NCI-H2081 treated with DMSO at 0.1 percent for 48 hours (cell line): ENCODE results near the gene TMEM50B.
"Not testable (repeated sequence)": the region's sequence is repeated elsewhere in the genome, so short reads cannot be mapped to it uniquely, and the experiment has no call there.

Experiments
- DNase-seq: peaks from one replicate; lab custom pipeline; 2025; lab: John Stamatoyannopoulos, UW

The TMEM50B gene

DNA sequence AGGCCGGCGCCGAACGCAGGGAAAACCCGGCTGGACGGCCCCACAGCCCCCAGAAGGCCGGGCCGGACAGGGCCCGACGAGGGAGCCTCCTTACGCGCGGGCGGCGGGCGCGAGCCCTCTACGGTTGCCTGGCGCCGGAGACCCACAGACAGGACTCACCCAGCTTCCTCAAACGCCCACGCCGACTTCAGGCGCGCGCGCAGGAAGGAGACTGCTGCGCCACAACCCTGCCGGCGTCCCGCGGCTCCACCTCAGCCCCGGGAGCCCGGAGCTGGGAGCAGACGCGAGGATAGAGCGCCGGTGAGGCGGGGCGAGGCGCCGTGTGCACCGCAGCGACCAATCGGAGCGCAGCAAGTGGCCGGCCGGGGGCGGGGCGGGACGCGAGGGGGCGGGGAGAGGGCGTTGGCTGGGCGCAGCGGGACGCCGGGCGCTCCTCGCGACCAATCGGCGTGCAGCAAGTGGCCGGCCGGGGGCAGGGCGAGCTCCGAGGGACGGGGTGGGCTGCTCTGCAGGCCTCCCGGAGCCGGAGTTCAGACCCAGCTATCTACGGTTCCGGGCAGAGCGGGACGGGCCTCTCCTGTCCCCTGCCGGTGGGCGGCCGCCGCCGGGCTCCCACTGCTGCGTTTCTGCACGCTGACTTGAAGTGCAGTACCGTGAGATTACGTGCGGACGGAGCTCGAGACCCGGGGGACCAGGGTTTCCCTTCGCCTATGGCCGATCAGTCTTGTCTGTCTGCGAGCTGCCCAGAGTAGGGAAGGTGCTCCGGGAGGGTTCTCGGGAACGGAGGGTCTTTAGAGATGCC, at the start of gene TMEM50B:
TSS of gene TMEM50B (minus strand) at position 296 of the 802 bp plus-strand sequence. CDS start 11,089 bp downstream, outside the sequence.
- DNase-seq: peak; percentile 69

DNA sequence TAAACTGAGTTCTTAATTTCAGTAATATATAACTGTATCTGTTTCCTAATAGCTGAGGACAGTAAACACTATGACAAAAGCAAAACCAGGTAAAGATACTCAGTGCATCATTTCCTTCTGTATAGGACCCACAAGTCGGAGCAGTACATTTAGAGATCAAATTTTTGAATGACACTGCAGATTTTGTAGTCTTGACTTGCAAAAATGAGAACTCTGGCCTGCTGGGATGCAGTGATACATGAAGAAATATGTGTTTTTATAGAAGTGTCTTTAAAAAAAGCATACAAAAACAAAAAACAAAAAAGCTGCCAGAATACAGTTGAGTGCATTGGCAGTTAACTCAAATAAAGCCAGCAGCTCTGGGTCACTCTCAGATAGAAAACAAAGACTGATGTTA, 43.2 kb upstream of the TMEM50B start:
- no peak for DNase-seq

DNA sequence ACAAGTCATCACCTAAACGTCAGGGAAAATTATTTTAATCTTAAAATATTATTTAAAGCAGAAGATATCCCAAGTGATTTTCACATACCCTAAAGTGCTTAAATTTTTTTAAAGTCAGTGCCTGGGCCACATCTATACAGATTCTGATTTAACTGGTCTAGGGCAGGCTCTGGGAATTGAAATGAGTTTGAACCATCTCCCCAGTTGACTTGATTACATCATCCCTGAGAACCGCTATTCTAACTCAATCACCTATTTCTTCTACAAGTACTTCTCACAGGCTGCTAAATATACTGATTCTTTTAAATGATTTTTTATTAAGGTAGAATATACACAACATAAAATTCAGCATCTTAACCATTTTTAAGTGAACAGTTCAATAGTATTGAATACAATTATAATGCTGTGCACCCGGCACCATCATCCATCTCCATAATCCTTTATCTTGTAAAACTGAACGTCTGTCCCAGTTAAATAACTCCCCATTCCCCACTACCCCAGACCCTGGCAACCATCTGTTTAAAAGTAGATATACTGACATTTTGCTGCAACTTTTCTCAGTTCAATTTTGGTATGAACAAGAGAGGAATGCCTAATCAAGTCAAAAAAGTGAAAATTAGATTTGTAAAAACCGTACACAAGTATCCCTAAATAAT, 42.7 kb upstream of the TMEM50B start:
- DNase-seq: no peak

DNA sequence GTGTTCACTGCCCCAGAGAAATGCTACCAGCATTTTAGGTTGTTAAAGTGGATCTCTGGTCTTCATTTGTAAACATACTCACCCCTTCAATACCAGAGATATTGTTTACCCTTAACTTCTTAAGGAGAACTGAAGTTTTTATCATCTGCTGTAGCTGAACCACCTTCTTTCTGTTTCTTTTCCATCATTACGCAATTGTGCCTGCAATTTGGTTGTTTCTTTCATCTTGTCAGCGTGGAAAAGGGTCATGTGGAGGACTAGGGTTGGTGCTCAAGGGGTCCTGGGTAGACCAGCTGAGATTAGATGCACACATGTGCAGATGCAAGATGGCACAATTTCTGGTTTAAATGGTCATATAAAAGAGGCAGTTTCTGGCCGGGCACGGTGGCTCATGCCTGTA, 39.1 kb upstream of the TMEM50B start:
- DNase-seq: no peak

DNA sequence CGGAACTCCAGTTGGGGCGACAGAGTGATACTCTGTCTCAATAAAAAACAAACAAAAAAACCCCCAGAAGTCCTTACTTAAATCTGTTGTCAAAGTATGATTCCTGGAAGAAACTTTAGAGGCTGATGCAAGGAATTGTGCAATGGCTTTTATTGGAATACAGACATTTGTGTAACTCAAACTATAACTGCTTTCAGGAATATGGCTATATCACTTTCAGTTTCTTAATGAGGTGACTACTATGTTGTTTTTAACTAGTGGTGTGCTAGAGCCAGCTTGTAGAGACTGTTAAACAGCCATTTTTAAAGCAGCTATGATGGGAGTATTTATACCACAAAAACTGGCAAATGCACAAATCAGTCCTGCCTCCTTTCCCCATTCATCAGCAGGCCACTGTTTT, 34.5 kb upstream of the TMEM50B start:
- no peak for DNase-seq

DNA sequence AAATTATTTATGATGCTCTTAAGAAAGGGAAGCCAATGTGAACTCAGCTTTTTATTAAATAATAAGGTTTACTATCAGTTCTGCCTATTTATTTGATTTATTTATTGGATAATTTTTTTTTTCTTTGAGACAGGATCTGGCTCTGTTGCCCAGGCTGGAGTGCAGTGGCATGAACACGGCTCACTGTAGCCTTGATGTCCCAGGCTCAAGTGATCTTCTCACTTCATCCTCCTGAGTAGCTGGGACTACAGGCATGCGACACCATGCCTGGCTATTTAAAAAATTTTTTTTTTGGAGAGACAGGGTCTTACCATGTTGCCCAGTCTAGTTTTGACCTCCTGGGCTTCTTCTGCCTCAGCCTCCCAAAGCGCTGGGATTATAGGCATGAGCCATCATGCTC, 32.7 kb upstream of the TMEM50B start:
- no peak for DNase-seq

DNA sequence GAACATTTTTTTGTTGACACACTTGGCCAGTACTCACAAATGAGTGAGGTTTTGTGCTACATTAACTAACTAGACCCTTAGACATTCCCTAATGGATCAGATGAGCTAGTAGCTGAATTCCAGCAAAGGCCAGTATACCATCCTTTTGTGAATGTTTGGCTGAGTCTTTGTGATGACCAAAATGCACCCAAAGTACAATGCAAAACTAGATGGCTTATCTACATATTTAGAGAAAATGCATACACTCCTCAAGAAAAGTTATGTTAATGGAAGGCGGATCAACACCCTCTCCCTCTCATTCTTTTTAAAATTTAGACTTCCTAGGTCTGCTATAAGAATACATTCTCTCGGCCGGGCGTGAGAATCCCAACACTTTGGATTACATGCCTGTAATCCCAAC, 31.9 kb upstream of the TMEM50B start:
- no peak for DNase-seq

DNA sequence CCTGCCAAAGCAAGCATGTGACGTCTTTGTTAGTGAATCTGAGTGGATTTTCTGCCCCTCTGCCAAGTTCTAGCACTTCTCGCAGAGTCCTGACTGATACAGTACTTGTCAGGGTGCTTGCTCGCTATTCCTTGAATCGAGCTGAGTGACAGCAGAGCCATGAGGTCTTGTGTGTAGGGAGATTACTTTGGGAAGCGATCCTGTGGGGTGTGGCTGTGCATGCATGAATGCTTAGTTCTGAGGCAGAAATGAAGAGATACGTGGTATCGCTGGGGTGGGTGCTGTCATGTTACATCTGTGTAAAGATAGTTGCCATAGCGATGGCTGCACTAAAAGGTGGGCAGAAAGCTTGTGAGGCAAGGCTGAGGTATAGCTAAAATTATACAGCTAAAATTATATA, 31.1 kb upstream of the TMEM50B start:
- no peak for DNase-seq

DNA sequence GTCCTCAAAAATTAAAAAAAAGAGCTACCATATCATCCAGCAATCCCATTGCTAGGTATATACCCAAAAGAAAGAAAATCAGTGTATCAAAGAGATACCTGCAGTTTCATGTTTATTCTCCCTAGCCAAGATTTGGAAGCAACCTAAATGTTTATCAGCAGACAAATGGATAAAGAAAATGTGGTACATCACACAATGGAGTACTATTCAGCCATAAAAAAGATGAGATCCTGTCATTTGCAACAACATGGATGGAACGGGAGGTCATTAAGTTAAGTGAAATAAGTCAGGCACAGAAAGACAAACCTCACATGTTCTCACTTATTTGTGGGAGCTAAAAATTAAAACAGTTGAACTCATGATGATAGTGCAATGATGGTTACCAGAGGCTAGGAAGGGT, 27.2 kb upstream of the TMEM50B start:
- DNase-seq: not testable (repeated sequence)

DNA sequence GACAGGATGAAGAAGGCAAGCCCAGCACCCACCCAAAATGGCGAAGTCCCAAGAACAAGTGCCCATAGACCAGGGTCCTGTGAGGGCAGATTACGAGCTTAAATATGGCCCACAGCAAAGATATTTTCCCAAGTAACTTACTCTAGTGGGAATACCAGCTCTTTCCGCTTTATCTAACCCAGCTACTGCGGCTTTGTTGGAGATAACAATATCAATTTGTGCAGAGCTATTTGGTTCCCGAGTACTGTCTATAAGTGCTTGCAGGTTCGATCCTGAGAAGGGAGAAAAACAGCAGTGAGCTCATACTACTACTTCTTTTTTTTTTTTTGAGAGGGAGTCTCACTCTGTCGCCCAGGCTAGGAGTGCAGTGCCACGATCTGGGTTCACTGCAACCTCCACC, 26.1 kb upstream of the TMEM50B start:
- no peak for DNase-seq

DNA sequence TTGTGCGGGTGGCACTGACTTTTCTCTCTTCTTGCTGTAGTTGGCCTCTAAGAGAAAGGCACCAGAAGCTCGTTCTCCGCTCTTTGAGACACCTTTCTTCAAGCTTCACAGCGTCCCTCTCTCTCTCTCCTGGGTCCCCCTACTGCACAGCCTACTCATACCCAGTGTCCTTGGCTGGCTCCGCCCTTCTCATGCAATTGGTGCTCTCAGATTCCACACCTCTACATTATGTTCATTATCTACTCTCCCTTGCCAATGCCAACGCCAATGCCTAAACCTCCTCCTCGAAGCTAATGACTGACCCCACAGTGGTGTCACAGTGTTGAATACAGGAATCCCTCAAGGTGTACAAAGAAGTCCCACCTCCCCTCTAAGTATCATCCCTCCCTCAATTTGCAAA, 16.6 kb upstream of the TMEM50B start:
- no peak for DNase-seq

DNA sequence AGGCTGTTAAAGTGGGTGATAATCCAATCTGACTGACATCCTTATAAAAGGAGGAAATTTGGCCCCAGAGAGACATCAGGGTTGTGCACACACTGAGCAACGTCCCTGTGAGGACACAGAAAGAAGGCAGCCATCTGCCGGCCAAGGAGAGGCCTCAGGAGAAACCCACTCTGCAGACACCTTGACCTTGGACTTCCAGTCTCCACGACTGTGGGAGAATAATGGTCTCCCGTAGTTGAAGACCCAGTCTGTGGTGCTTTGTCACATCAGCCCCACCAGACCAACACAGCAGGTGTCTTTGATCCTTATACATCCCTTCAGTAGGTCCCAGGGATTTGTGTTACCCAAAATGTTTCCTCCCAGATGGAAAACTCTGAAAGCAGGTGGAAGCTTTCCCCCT, 16.0 kb upstream of the TMEM50B start:
- DNase-seq: no peak

DNA sequence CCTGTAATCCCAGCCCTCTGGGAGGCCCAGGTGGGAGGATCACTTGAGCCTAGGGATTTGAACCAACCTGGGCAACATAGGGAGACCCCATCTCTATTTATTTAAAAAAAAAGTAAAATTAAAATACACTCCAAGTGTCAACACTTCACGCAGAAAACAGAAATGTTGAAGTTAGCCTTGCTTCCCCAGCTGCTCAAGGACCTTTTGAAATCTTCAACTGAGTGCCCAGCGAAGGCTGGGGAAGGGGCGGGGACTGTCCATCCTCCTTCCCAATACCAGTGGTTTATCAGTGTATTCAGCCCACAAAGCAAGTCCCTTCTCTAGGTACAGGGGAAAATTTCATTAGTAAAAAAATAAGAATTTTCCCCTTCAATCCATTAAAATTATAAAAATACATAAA, 14.0 kb upstream of the TMEM50B start:
- no peak for DNase-seq

DNA sequence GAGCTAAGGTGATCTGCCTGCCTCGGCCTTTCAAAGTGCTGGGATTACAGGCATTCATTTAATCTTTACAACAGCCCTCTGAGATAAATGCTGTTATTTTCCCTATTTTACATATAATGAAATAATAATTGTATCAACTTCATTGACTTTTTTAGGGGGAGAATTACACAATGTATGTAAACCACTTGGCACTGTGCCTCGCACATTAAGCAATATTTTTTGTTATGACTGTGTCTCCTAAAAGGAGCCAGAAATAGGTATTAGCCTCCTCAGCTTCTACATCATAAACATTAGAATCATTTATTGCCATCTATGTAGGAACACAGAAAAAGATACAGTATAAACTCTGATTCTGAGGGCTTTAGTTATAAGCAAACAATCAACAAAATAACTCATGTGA, 12.8 kb upstream of the TMEM50B start:
- DNase-seq: no peak

DNA sequence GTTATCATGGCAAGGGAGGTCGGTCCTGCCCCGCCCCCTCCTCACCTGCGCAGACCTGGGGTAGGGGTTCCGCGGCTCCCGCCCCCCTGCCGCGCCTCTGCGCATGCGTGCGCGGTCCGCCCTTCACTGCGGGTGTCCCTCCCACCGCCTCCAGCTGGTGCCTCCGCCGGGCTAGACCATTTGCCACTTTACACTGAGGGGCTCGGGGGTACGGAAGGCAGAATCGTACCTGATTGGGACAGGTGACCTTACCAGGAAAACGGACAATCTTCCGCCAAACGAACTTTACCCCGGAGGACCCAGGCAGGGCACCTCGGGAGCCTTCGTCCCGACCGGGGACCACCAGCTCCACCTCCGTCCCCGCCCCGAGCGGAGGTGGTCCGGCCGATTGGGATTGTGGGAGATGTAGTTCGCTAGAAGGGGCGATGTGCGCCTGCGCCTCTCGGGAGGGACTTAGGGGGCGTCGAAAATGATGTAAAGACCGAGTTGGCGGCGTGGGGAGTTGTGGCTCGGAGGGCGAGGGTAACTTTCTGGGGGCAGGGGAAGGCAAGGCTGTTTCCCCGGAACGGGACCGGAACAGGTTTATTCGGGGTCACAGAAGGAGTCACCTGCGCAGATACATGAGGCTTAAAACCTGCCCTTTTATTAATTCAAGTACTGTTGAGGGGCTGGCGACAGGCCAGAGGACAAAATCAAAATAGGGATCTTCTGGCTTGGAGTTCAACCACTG, 11.8 kb upstream of the TMEM50B start, which contains the start of gene DNAJC28:
TSS of gene DNAJC28 (minus strand) at position 344 of the 730 bp plus-strand sequence. CDS start 2,323 bp downstream, outside the sequence.
- DNase-seq: no peak

DNA sequence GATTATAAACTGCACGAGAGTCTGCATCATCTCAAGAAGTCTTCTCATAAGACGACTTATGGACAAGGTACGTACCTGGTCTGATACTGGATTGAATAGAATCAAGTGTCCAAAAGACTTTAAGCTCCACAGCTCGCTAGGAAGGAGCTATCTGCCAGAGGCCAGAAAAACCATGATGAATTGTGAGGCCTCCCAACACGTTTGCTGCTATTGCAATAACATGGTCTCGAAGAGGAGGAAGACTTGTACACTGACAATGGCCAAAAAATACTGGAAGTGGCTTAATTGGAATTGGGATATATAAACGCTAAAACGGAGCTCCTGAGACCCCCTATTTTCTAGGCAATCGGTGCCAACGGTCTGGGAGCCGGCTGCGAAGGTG, 11.2 kb upstream of the TMEM50B start:
- DNase-seq: no peak

DNA sequence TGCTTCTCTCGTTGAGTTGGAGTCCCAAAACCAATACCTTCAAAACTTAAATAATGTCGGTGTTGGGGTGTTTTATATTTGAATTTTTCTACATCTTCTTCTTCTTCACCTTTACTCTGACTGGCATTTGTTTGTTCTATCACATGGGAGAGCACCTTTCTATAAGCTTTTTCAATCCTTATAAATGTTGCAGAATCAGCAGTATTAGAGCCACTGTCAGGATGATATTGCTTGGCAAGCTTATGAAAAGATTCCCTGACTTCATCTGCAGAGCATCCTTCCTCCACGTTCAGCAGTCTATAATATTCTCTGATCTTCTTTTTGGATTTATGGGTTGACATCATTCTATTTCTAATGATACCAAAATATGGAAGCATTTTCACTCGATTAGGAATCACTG, 9.2 kb upstream of the TMEM50B start:
- DNase-seq: no peak

DNA sequence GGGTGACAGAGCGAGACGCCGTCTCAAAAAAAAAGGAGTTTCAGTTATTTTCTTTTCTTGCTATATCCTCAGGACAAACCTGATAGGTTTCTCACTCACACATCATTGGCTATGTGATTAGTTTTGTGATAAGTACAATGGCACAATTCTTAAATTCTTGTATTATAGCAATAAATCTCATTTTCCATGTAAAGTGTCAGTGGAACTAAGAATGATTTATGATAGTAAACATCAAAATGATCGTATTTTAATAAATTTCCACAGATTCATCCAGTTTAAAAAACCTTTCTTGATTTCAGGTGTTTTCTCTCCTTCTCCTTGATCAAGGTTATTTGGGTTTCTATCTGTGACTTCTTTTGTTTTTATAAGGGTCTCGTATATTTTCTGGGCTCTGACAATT, 8.2 kb upstream of the TMEM50B start:
- DNase-seq: no peak

DNA sequence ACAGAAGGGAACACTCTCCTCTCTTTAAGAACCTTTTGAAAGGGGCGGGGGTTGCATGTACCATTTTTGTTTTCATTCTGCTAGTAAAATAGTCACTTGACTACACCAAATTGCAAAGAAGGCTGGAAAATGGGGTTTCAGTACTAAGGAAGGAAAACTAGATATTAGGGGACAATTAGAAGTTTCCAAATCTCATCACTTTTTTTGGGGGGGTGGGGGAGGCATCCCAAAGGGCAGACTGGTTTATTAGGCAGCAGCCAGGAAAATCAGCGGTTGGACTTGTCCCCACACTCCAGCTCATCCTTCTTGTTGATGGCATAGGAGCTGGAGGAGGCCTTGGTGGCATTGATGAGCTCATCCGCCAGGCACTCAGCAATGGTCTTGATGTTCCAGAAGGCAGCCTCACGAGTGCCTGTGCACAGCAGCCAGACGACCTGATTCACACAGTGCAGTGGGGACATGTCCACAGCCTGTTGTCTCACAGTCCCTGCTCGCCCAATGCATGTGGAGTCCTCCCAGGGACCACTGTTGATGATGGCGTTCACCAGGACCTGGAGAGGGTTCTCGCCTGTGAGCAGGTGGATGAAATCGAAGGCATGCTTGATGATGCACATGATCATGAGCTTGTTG, 1.7 kb upstream of the TMEM50B start:
- no peak for DNase-seq

DNA sequence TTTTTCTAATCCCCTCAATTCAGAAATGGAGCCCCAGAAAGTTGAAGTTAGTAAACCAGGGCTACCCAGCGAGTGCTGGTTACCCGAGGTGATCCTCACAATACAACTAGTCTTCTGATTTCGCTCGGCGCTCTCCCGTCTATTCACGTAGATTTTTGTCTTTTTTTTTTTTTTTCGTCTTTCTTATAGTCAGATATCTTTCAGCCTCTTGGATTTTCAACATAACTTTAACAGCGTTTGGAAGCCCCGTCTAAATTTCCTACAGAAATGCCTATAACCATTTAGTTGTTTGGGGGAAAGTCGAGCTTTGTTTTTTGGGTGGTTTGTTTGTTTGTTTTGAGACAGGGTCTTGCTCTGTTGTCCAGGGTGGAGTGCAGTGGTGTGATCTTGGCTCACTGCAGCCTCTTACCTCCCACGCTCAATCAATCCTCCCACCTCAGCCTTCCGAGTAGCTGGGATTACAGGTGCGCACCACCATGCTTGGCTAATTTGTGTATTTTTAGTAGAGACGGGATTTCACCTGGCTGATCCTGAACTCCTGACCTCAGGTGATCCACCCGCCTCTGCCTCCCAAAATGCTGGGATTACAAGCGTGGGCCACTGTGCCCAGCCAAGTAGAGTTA, 818 bp upstream of the TMEM50B start:
- DNase-seq: no peak

DNA sequence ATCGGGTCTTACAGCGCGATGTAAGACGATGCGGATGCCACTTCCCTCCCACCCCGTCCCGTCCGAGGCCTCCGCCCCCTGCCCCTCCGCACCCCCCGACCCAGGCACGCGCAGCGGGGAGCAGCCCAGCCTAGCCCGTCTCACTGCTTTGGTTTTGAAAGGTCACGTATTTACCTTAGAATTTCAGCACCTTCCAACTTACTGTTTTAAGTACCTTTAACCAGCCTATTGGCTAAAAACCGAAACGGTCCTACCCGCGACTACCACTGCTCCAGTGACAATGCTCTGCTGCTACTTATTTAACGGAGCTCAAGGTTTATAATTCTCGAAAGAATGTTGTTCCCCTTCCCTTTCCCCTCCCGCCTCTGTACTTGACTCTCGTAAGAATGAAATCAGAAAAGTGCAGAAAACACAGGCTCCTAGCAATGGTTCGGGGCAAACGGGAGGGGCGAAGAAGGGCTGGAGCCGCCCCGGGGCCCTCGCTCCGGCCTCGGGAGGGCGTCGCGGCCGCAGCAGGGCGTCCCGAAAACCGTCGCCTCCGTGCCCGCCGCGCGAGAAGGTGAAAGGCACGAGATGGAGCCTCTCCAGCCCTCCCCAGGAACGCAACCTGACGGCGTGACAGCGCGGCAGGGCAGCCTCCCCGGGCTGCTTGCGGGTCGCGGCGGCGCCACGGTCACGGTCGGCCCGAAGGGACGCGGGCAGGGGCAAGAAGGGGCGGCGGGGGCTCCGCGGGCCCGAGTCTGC, 667 bp downstream of the TMEM50B start:
- no peak for DNase-seq
